Measurements from ENCODE around the gene FHL2.

Gene FHL2

GRCh38 chr2:105321875-105322646 is 76.8 kb downstream of the FHL2 start:
- H3K4me3 ChIP-seq (ENCODE audit: low read depth, low read length): no peak overlapping the region
- no peak for TF ChIP-seq MAX (IDR thresholded peaks at IDR 0.05; ENCODE audit: low read depth, low read length)
- TF ChIP-seq CTCF (IDR thresholded peaks at IDR 0.05; ENCODE audit: low read depth, low read length): no peak
- no peak for TF ChIP-seq MYC (IDR thresholded peaks at IDR 0.05; ENCODE audit: low read depth, low read length)
- no peak for TF ChIP-seq POLR2A (IDR thresholded peaks at IDR 0.05; ENCODE audit: extremely low read depth, insufficient read length)
- DNase-seq (ENCODE audit: low read depth): no peak

- no peak for DNase-seq (ENCODE audit: low read depth)
- TF ChIP-seq MYC (IDR thresholded peaks at IDR 0.05; ENCODE audit: low read depth, low read length) (no peak), CTCF (IDR thresholded peaks at IDR 0.05; ENCODE audit: low read depth, low read length) (no peak), MAX (IDR thresholded peaks at IDR 0.05; ENCODE audit: low read depth, low read length) (no peak), POLR2A (IDR thresholded peaks at IDR 0.05; ENCODE audit: extremely low read depth, insufficient read length) (no peak)
- no peak overlapping the region for H3K4me3 ChIP-seq (ENCODE audit: low read depth, low read length)
Observed at GRCh38 chr2:105320651-105321215, 78.1 kb downstream of the FHL2 start.

- TF ChIP-seq POLR2A (IDR thresholded peaks at IDR 0.05; ENCODE audit: extremely low read depth, insufficient read length) (no peak), CTCF (IDR thresholded peaks at IDR 0.05; ENCODE audit: low read depth, low read length) (no peak), MYC (IDR thresholded peaks at IDR 0.05; ENCODE audit: low read depth, low read length) (no peak), MAX (IDR thresholded peaks at IDR 0.05; ENCODE audit: low read depth, low read length) (no peak)
- no peak for DNase-seq (ENCODE audit: low read depth)
- no peak overlapping the region for H3K4me3 ChIP-seq (ENCODE audit: low read depth, low read length)
Observed at GRCh38 chr2:105317937-105318336, 80.9 kb downstream of the FHL2 start.

GRCh38 chr2:105315314-105315713 is 83.5 kb downstream of the FHL2 start:
- no peak overlapping the region for H3K4me3 ChIP-seq (ENCODE audit: low read depth, low read length)
- TF ChIP-seq MAX (IDR thresholded peaks at IDR 0.05; ENCODE audit: low read depth, low read length) (no peak), CTCF (IDR thresholded peaks at IDR 0.05; ENCODE audit: low read depth, low read length) (no peak), POLR2A (IDR thresholded peaks at IDR 0.05; ENCODE audit: extremely low read depth, insufficient read length) (no peak), MYC (IDR thresholded peaks at IDR 0.05; ENCODE audit: low read depth, low read length) (no peak)
- no peak for DNase-seq (ENCODE audit: low read depth)

GRCh38 chr2:105313877-105314276 is 85.0 kb downstream of the FHL2 start:
- TF ChIP-seq MYC (IDR thresholded peaks at IDR 0.05; ENCODE audit: low read depth, low read length): no peak
- peak; percentile 35 for DNase-seq (ENCODE audit: low read depth)
- no peak overlapping the region for H3K4me3 ChIP-seq (ENCODE audit: low read depth, low read length)

Measured in NB4 (cell line).